ENCODE data around the gene SEBOX. TPM values are rescaled to one million over a fixed set of nuclear protein-coding genes. Genes with fewer than 3 reads are reported as not detected.

The SEBOX gene
- total and polyA plus RNA-seq, 2 donors (not counting 1 experiment from before 2014, with no cell fraction given), result not detected

- H3K79me2 ChIP-seq (ENCODE audit: control insufficient read depth, insufficient read depth, low read length), result peaks cover 3% of the 10 kb centered on the region
- no peaks in the 10 kb centered on the region for H4K20me1 ChIP-seq (ENCODE audit: control insufficient read depth, extremely low read depth, insufficient read depth, low read length)
- no peak for DNase-seq (ENCODE audit: low read depth in 2 of 2)
- no peaks in the 10 kb centered on the region for H3K27me3 ChIP-seq (ENCODE audit: control insufficient read depth, insufficient read depth, low read length)
- no peak overlapping the region for H2AFZ ChIP-seq (ENCODE audit: low read length)
- H3K4me1 ChIP-seq (ENCODE audit: control insufficient read depth, extremely low read depth, insufficient read depth, low read length), result peaks cover 7% of the 10 kb centered on the region
- no peak overlapping the region for H3K4me2 ChIP-seq (ENCODE audit: extremely low read depth, insufficient read depth, low read length)
- H3K9me3 ChIP-seq (ENCODE audit: control insufficient read depth, insufficient read depth, low read depth, low read length), result no peaks in the 10 kb centered on the region
- no peak overlapping the region for H3K9ac ChIP-seq (ENCODE audit: insufficient read depth, low read length)
- no peak overlapping the region for H3K4me3 ChIP-seq (replicated peaks in 1 of 4; ENCODE audit: control extremely low read depth in 1 of 4, insufficient read depth in 1 of 4, low read depth in 3 of 4, low read length in 4 of 4)
- TF ChIP-seq CTCF (conservative IDR thresholded peaks at IDR 0.05 in 1 of 2, IDR thresholded peaks at IDR 0.05 in 1 of 2; ENCODE audit: low read depth in 1 of 2, low read length in 2 of 2) (no peak), EZH2 (IDR thresholded peaks at IDR 0.05; ENCODE audit: low read length, missing control alignments) (no peak)
- H3K27ac ChIP-seq (ENCODE audit: insufficient read depth, low read length), result no peak overlapping the region
- peaks cover 4% of the 10 kb centered on the region for H3K36me3 ChIP-seq (ENCODE audit: control insufficient read depth, insufficient read depth, low read length)
Observed at GRCh38 chr17:28324267-28324745, 40.7 kb downstream of the SEBOX start.

- Histone ChIP-seq H3K4me1 (ENCODE audit: control insufficient read depth, extremely low read depth, insufficient read depth, low read length) (peaks cover 11% of the 10 kb centered on the region), H3K9me3 (ENCODE audit: control insufficient read depth, insufficient read depth, low read depth, low read length) (no peaks in the 10 kb centered on the region), H3K36me3 (ENCODE audit: control insufficient read depth, insufficient read depth, low read length) (no peaks in the 10 kb centered on the region), H3K79me2 (ENCODE audit: control insufficient read depth, insufficient read depth, low read length) (peaks cover 3% of the 10 kb centered on the region), H3K27ac (ENCODE audit: insufficient read depth, low read length) (no peak overlapping the region), H3K4me3 (replicated peaks in 1 of 4; ENCODE audit: control extremely low read depth in 1 of 4, insufficient read depth in 1 of 4, low read depth in 3 of 4, low read length in 4 of 4) (peak overlapping the region; percentile 64 to 82 (median 78)), H3K4me2 (ENCODE audit: extremely low read depth, insufficient read depth, low read length) (peak overlapping the region; percentile 97), H4K20me1 (ENCODE audit: control insufficient read depth, extremely low read depth, insufficient read depth, low read length) (no peaks in the 10 kb centered on the region), H3K27me3 (ENCODE audit: control insufficient read depth, insufficient read depth, low read length) (no peaks in the 10 kb centered on the region), H3K9ac (ENCODE audit: insufficient read depth, low read length) (no peak overlapping the region), H2AFZ (ENCODE audit: low read length) (no peak overlapping the region)
- no peak for TF ChIP-seq EZH2 (IDR thresholded peaks at IDR 0.05; ENCODE audit: low read length, missing control alignments)
- TF ChIP-seq CTCF (conservative IDR thresholded peaks at IDR 0.05 in 1 of 2, IDR thresholded peaks at IDR 0.05 in 1 of 2; ENCODE audit: low read depth in 1 of 2, low read length in 2 of 2), result no peak
- DNase-seq (ENCODE audit: low read depth in 2 of 2), result peak in 1 of 2 donors; percentile 18
Observed at GRCh38 chr17:28320215-28321061, 44.6 kb downstream of the SEBOX start.

GRCh38 chr17:28319598-28319935, 45.4 kb downstream of the SEBOX start:
- no peaks in the 10 kb centered on the region for H3K27me3 ChIP-seq (ENCODE audit: control insufficient read depth, insufficient read depth, low read length)
- H3K27ac ChIP-seq (ENCODE audit: insufficient read depth, low read length), result peak overlapping the region; percentile 75
- peak overlapping the region; percentile 73 for H3K9ac ChIP-seq (ENCODE audit: insufficient read depth, low read length)
- peaks cover 3% of the 10 kb centered on the region for H3K79me2 ChIP-seq (ENCODE audit: control insufficient read depth, insufficient read depth, low read length)
- TF ChIP-seq CTCF (conservative IDR thresholded peaks at IDR 0.05 in 1 of 2, IDR thresholded peaks at IDR 0.05 in 1 of 2; ENCODE audit: low read depth in 1 of 2, low read length in 2 of 2) (no peak), EZH2 (IDR thresholded peaks at IDR 0.05; ENCODE audit: low read length, missing control alignments) (no peak)
- no peaks in the 10 kb centered on the region for H3K36me3 ChIP-seq (ENCODE audit: control insufficient read depth, insufficient read depth, low read length)
- H4K20me1 ChIP-seq (ENCODE audit: control insufficient read depth, extremely low read depth, insufficient read depth, low read length), result no peaks in the 10 kb centered on the region
- H3K4me2 ChIP-seq (ENCODE audit: extremely low read depth, insufficient read depth, low read length), result peak overlapping the region; percentile 97
- no peaks in the 10 kb centered on the region for H3K9me3 ChIP-seq (ENCODE audit: control insufficient read depth, insufficient read depth, low read depth, low read length)
- DNase-seq (ENCODE audit: low read depth in 2 of 2), result no peak
- H3K4me1 ChIP-seq (ENCODE audit: control insufficient read depth, extremely low read depth, insufficient read depth, low read length), result peaks cover 11% of the 10 kb centered on the region
- peak overlapping the region; percentile 64 to 82 (median 78) for H3K4me3 ChIP-seq (replicated peaks in 1 of 4; ENCODE audit: control extremely low read depth in 1 of 4, insufficient read depth in 1 of 4, low read depth in 3 of 4, low read length in 4 of 4)
- H2AFZ ChIP-seq (ENCODE audit: low read length), result peak overlapping the region; percentile 93

Measured in fibroblast of lung (primary cell).